HPDE6-E6E7 (cell line): ENCODE results near the gene CTSF.

Experiments
- DNase-seq: peaks from one replicate; pipeline ENCODE4 v3.0.0; 2011; ENCODE audit warnings: missing footprints; ENCODE audit errors: extremely low spot score

The CTSF gene

GRCh38 chr11:66532784-66533183 lies 35.6 kb downstream of the CTSF start:
- DNase-seq, result no peak

- DNase-seq, result no peak
Observed at GRCh38 chr11:66531841-66532240, 36.6 kb downstream of the CTSF start.

- DNase-seq, result no peak
Observed at GRCh38 chr11:66530927-66531709, 37.3 kb downstream of the CTSF start.

- DNase-seq, result no peak
Observed at GRCh38 chr11:66529655-66530054, 38.8 kb downstream of the CTSF start.

GRCh38 chr11:66529069-66529468 lies 39.3 kb downstream of the CTSF start:
- no peak for DNase-seq

GRCh38 chr11:66524304-66525040 lies 43.9 kb downstream of the CTSF start:
- DNase-seq, result no peak

- no peak for DNase-seq
Observed at GRCh38 chr11:66523611-66524010, 44.8 kb downstream of the CTSF start.
